Astrocyte of the cerebellum (primary cell): ENCODE data around the gene OBI1.
"Not testable (repeated sequence)": the region's sequence is repeated elsewhere in the genome, so short reads cannot be mapped to it uniquely, and the experiment has no call there.

Source experiments
- DNase-seq: peaks from one replicate; pipeline ENCODE4 v3.0.0-alpha.2; 2011; ENCODE audit warnings: low read depth
- H3K4me3 ChIP-seq: 2 replicates; pipeline ENCODE4 v1.5.1; 2011; ENCODE audit warnings: mild to moderate bottlenecking, low read depth, low read length, moderate library complexity
- in situ Hi-C: cut with HindIII; loops from 2 replicates; pipeline ENCODE4 v1.10.0; 2017; ENCODE audit warnings: low sequenced_read_pairs
- TF ChIP-seq, protein P1 (sequence below): IDR thresholded peaks from 2 replicates; pipeline ENCODE4 v1.5.1; 2012; ENCODE audit warnings: low read length, low read depth, moderate library complexity, mild to moderate bottlenecking; ENCODE audit errors: missing control alignments

Gene OBI1

DNA sequence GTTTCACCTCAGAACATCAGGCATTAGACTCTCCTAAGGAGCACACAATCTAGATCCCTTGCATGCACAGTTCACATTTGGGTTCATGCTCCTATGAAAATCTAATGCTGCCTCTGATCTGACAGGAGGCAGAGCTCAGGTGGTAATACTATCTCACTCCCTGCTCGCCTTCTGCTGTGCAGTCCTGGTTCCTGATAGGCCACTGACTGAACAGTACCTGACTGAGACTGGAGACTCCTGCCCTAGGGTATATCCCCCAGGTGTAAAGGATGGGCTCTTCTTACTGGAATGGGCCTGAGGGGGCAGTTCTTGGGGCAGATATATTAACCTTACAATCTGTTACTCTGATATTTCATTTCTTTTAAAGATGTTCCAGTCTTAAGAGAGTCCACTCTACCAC is 6.3 kb downstream of the OBI1 start:
- no peak for DNase-seq
- no peak overlapping the region for H3K4me3 ChIP-seq
- in situ Hi-C loops = no loop called here
- TF ChIP-seq, protein P1, sequence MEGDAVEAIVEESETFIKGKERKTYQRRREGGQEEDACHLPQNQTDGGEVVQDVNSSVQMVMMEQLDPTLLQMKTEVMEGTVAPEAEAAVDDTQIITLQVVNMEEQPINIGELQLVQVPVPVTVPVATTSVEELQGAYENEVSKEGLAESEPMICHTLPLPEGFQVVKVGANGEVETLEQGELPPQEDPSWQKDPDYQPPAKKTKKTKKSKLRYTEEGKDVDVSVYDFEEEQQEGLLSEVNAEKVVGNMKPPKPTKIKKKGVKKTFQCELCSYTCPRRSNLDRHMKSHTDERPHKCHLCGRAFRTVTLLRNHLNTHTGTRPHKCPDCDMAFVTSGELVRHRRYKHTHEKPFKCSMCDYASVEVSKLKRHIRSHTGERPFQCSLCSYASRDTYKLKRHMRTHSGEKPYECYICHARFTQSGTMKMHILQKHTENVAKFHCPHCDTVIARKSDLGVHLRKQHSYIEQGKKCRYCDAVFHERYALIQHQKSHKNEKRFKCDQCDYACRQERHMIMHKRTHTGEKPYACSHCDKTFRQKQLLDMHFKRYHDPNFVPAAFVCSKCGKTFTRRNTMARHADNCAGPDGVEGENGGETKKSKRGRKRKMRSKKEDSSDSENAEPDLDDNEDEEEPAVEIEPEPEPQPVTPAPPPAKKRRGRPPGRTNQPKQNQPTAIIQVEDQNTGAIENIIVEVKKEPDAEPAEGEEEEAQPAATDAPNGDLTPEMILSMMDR = no peak

GRCh38 chr13:78650717-78651083 is 8.3 kb downstream of the OBI1 start:
- no peak for DNase-seq
- in situ Hi-C loops = no loop called here
- H3K4me3 ChIP-seq = no peak overlapping the region
- TF ChIP-seq, protein P1 = no peak

DNA sequence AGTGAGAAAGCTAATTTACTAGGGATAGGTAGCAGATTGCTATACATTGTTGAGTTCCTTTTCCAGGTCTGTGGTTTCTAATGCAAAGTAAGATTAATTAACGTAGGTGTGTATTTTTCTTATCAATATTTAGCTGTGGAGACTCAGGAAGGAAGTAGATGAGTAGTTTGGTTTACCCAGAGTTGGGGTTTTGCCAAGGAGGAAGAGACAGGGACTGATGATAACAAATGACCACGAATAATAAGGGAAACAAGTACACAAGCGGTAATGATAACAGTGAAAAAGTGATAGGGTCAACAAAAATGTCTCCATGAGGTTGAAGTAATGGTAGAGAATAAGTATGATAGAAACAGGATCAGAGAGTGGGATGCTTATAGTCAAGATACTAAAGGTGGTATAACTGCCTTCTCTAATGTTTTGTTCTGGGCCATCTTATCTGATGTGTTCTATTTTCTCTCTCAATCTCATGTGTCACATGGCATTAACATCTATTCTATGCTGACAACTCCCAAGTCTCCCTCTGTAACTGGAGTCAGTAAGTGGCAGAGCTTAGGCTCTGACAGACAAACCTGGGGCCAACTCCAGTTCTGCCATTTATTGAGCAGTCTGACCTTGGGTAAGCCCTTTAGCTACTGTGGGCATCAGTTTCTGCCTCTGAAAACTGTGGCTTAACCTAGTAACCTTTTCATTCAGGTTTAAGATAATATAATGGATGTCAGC is 8.8 kb downstream of the OBI1 start:
- H3K4me3 ChIP-seq = no peak overlapping the region
- DNase-seq = no peak
- in situ Hi-C loops = no loop called here
- TF ChIP-seq, protein P1 = no peak

DNA sequence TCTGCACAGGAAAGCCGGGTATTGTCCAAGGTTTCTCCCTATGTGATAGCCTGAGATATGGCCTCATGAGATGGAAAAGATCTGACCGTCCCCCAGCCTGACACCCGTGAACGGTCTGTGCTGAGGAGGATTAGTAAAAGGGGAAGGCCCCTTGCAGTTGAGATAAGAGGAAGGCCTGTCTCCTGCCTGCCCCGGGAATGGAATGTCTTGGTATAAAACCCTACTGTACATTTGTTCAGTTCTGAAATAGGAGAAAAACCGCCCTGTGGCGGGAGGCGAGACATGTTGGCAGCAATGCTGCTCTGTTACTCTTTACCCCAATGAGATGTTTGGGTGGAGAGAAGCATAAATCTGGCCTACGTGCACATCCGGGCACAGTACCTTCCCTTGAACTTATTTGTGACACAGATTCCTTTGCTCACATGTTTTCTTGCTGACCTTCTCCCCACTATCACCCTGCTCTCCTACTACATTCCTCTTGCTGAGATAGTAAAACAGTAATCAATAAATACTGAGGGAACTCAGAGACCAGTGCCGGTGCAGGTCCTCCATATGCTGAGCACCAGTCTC is 11.8 kb downstream of the OBI1 start:
- H3K4me3 ChIP-seq, in situ Hi-C loops, DNase-seq: not testable (repeated sequence)

GRCh38 chr13:78638216-78638615 is 20.7 kb downstream of the OBI1 start:
- in situ Hi-C loops = no loop called here
- TF ChIP-seq, protein P1 = no peak
- H3K4me3 ChIP-seq = no peak overlapping the region
- no peak for DNase-seq

DNA sequence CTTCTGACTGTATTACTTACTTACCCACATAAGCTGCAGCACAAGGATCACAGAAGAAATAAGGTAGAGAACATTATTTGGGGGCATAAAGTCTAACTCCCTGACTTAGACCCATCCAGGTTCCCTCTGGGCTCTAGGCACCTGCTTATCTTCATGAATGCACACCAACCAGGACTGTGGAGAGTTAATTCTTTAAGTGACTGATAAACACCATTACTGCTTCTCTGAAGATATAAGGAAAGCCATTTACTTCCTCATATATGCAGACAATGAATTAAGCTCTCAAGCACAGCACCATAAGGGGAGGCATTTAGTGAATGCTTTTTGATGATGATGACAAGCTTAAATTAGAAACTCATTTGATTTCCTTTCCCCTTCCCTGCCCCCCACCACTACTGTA is 22.5 kb downstream of the OBI1 start:
- TF ChIP-seq, protein P1 = no peak
- in situ Hi-C loops = no loop called here
- DNase-seq = no peak

GRCh38 chr13:78632996-78633395 is 26.0 kb downstream of the OBI1 start:
- in situ Hi-C loops = no loop called here
- TF ChIP-seq, protein P1 = no peak
- DNase-seq = peak; percentile 90
- no peak overlapping the region for H3K4me3 ChIP-seq

More for the DNA sequence above, 22.5 kb downstream of the OBI1 start:
- no peak overlapping the region for H3K4me3 ChIP-seq
